NB4 (cell line): ENCODE results near the gene SPATA12.

Experiments
- DNase-seq: peaks from one replicate; pipeline ENCODE4 v3.0.0; 2010; ENCODE audit warnings: low read depth
- H3K4me3 ChIP-seq: one replicate; pipeline ENCODE4 v1.5.1; 2011; ENCODE audit warnings: mild to moderate bottlenecking, low read depth, low read length, moderate library complexity
- MYC ChIP-seq: IDR thresholded peaks from 2 replicates; pipeline ENCODE4 v1.6.1; 2011; ENCODE audit warnings: low read depth, low read length
- POLR2A ChIP-seq: IDR thresholded peaks from 2 replicates; pipeline ENCODE4 v1.6.1; 2011; ENCODE audit warnings: mild to moderate bottlenecking; ENCODE audit not compliant: insufficient read length; ENCODE audit errors: extremely low read depth
- TF ChIP-seq, protein P1 (sequence below): IDR thresholded peaks from 2 replicates; pipeline ENCODE4 v1.6.1; 2011; ENCODE audit warnings: low read depth, low read length
- TF ChIP-seq, protein P2 (sequence below): IDR thresholded peaks from one replicate; pipeline ENCODE4 v1.5.1; 2012; ENCODE audit warnings: low read depth, low read length

Gene SPATA12

DNA sequence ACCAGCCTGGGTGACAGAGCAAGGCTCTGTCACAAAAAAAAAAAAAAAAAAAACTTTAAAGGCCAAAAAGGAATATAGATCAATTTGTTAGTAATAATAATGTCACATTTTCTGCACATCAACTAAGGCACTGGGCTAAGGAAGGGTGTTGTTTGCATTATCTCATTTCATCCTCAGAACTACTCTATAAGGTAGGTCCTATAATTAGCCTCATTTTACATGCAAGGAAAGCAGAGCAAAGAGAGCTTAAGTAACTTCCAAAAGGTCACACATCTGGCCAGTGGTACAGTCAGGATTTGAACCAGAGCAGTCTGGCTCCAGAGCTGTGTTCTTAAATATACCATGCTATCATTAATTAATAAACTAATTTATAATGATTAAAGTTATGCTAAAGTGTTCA lies 42.2 kb upstream of the SPATA12 start:
- no peak overlapping the region for H3K4me3 ChIP-seq
- no peak for TF ChIP-seq MYC
- no peak for TF ChIP-seq POLR2A
- TF ChIP-seq, protein P1, sequence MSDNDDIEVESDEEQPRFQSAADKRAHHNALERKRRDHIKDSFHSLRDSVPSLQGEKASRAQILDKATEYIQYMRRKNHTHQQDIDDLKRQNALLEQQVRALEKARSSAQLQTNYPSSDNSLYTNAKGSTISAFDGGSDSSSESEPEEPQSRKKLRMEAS = no peak
- TF ChIP-seq, protein P2, sequence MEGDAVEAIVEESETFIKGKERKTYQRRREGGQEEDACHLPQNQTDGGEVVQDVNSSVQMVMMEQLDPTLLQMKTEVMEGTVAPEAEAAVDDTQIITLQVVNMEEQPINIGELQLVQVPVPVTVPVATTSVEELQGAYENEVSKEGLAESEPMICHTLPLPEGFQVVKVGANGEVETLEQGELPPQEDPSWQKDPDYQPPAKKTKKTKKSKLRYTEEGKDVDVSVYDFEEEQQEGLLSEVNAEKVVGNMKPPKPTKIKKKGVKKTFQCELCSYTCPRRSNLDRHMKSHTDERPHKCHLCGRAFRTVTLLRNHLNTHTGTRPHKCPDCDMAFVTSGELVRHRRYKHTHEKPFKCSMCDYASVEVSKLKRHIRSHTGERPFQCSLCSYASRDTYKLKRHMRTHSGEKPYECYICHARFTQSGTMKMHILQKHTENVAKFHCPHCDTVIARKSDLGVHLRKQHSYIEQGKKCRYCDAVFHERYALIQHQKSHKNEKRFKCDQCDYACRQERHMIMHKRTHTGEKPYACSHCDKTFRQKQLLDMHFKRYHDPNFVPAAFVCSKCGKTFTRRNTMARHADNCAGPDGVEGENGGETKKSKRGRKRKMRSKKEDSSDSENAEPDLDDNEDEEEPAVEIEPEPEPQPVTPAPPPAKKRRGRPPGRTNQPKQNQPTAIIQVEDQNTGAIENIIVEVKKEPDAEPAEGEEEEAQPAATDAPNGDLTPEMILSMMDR = no peak
- DNase-seq = no peak

DNA sequence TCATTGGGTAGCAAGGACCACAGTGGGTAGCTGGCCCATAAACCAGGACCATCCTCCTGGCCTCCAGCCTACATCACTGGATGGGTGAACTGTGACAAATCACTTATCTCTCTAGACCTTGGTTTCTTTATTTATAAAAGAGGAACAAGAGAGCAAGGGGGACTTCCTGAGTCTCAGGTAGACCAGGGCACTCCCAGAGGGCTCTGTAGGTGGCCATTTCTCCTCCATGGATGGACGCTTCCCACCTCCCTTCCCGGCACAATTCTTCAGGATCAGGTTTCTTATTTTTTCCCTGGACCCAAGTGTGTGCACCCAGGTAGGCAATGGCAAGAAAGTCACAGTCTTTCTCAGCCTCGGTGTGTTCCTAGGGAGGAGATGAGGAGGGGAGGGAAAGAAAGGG lies 41.4 kb upstream of the SPATA12 start:
- H3K4me3 ChIP-seq = no peak overlapping the region
- no peak for DNase-seq
- TF ChIP-seq, protein P2 = no peak
- TF ChIP-seq, protein P1 = no peak
- TF ChIP-seq MYC (no peak), POLR2A (no peak)

DNA sequence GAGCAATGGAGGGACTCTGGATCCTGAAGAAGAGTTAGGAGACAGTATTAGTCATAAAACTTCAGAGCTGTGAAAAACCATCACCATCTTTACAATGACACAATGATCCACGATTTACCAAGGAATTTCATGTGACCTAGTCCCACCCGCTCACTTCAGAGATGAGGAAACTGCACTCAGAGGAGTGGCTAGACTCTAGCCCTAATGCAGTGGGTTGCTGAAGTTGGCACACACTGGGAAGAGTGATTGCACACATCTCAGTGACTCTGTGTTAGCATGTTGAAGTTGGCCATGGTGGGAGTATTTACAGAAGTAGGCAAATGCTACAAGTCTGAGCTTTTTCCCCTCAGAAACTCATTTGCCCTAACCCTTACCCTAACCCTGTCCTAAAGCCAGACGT lies 35.2 kb upstream of the SPATA12 start:
- no peak for TF ChIP-seq MYC
- no peak for TF ChIP-seq POLR2A
- TF ChIP-seq, protein P2 = no peak
- TF ChIP-seq, protein P1 = no peak
- DNase-seq = no peak
- no peak overlapping the region for H3K4me3 ChIP-seq

DNA sequence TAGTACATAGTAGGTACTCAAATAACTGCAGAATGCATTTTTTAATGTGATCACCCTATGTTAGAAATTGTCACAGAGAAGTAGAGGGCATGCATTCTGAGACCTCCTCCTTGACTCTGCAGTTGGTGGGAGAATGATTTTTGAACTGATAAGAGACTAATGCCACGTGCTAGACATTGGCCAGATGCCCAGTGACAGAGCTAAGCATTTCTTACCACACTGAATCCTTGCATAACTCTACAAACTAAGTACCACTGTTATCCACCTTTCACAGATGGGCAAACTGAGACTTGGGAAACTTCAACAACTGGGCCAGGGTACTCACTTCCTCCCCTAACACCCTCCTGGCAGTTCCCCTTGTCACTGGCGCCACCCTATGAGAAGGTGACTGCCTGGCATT lies 33.5 kb upstream of the SPATA12 start:
- H3K4me3 ChIP-seq = no peak overlapping the region
- peak; percentile 36 for DNase-seq
- TF ChIP-seq MYC (peak; percentile 77), POLR2A (no peak)
- TF ChIP-seq, protein P2 = no peak
- TF ChIP-seq, protein P1 = peak; percentile 84

DNA sequence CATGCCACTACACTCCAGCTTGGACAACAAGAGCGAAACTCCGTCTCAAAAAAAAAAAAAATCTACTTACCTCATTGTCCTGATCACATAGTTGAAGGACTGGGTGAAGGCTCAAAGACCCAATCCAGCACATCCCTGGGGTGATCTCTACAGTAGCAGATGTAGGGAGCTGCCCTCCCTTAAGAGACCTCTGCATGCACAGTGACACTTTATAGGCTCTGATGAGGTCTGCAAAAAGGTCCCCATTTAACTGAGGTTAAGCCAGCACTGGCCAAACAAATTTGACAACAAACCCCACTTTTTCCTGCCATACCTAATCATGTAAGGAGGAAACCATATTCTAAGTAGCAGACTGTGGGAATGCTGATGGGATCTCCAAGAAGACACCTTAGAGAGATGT lies 31.1 kb upstream of the SPATA12 start:
- no peak for DNase-seq
- H3K4me3 ChIP-seq = no peak overlapping the region
- TF ChIP-seq, protein P1 = no peak
- no peak for TF ChIP-seq MYC
- TF ChIP-seq, protein P2 = no peak
- no peak for TF ChIP-seq POLR2A

DNA sequence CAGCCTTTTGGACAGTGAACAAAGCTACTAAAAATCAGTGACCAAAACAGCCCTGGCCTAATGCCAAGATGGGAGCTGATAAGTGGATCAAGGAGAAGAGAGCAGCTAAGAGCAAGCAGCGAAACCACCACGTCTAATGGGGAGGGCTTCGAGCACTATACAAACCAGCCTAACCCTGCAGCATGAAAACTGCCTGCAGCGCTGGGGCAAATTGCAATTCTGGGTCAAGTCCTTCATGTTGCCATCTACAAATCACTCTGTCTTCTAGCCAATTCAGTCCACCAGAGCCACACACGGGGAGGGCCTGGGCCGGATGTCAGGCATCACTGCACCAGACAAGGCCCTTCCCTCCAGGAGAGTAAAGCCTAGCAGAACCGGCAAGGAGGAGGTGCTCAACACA lies 30.5 kb upstream of the SPATA12 start:
- TF ChIP-seq, protein P1 = no peak
- TF ChIP-seq MYC (no peak), POLR2A (no peak)
- TF ChIP-seq, protein P2 = no peak
- no peak overlapping the region for H3K4me3 ChIP-seq
- no peak for DNase-seq
